HG02763 (cell line): ENCODE results near the gene ZNF609.
A peak's percentile ranks its signal among the peaks of the same experiment; 100 is the strongest.
"Not testable (repeated sequence)": the region's sequence is repeated elsewhere in the genome, so short reads cannot be mapped to it uniquely, and the experiment has no call there.

ENCODE experiments used
- ATAC-seq: cut with Tn5 transposase; IDR thresholded peaks from one replicate; pipeline ENCODE4 v1.9.1; 2021; ENCODE audit warnings: mild to moderate bottlenecking, moderate library complexity; ENCODE audit not compliant: unreplicated experiment

ZNF609 gene

DNA sequence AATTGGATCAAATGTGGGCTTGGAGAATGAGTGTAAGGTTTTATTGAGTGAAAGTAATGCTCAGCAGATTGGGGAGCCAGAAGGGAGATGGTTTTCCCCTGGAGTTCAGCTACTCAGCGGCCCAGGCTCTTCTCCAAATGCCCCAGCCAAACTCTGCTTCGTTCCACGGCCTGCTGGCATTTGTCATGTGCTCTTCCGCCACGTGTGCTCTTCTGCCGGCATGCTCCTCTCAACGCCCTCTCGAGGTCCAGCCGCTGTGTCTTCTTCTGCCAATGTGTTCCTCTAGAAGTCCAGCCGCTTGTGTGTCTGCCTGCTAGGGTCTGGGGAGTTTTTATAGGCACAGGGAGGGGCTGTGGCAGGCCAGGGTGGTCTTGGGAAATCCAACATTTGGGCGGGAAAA is 158.2 kb downstream of the ZNF609 start:
- ATAC-seq, result no peak

DNA sequence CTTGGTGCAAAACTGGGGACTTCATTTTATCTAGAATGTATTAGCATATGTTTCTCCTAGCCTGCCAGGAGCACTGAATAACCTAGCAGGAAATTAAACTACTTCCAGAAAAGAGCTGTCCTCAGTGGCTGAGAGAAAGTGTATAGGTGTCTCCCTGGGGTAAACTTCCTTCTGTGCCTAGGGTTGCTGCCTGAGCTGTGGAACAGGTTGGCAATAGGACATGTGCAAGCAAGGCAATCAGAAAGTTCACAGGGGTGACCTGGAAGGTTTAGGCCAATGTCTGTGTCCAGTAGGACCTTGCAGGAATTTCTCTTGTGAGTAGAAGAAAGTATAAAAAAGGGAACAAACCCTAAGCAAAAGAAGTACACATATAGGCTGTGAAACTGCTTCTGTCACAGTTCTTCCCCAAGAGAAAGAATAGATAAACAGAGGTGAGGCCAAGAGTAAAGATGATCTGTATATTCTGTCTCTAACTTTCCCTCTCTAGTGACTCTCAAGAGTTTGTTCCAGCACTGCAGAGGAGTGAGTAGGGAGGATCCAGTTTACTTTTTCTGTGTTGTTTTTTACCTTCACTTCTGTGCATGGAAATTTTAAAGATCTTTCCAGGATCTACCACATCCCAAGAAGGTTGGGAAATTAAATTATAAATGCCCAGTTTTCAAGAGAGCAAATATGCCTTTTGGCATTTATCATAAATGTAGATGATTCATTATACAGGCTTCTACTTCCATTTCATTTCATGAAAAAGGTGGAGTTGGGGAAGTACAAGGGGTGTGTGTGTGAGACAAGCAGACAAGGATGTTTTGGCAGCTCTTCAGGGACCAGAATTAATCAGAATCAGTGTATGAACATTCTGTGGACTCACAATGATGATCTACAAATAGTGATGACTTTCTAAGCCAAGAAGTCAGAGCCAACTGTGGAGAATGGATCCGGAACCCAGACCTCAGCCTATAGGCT is 159.8 kb downstream of the ZNF609 start:
- ATAC-seq, result no peak

DNA sequence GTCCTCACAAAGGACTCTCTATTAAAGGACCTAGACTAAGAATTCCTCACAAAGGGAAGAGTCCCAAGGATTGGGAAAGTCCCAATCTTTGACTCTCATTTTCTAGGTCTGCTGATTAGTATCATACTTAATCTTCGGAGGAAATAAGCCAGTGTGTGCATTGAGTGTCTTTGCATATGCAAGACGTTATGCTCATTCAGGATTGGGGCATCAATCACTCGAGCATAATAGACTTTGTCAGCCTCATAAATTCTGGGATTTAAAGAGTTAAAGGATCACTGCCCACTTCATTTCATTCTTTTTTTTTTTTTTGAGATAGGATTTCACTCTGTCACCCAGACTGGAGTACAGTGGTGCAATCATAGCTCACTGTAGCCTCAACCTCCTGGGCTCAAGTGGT is 160.7 kb downstream of the ZNF609 start:
- no peak for ATAC-seq

DNA sequence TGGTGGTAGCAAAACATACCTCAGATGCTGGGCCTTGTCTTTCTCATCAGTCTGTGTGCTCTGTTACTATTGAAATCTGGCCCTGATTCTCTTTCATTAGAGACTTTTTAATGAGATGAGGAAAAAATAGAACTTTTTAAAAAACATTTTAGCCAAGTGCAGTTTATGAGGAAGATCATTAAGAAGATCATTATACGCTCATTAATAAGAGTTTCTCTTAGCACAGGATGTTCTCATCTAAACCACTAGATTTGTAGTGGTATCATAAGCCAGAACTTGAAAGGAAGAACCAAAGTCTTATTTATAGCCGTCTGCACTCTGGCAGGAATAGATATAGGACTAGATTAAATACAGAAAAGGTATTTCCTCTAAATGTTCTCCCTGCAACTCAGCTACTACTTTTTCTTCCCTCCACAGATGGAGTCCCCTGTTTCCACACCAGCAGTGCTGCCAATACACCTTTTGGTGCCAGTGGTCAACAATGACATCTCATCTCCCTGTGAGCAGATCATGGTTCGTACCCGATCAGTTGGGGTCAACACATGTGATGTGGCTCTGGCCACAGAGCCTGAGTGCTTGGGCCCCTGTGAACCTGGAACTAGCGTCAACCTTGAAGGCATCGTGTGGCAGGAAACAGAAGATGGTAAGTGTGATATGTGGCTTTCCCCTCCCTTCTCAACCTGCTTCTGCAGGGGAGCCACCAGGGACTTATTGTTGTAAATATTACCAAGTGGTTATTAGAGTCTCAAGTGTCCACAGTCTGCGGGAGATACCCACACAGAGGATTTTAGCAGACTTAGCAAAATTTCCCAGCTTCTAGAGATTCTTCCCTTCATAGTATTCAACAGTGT is 162.3 kb downstream of the ZNF609 start:
- no peak for ATAC-seq

DNA sequence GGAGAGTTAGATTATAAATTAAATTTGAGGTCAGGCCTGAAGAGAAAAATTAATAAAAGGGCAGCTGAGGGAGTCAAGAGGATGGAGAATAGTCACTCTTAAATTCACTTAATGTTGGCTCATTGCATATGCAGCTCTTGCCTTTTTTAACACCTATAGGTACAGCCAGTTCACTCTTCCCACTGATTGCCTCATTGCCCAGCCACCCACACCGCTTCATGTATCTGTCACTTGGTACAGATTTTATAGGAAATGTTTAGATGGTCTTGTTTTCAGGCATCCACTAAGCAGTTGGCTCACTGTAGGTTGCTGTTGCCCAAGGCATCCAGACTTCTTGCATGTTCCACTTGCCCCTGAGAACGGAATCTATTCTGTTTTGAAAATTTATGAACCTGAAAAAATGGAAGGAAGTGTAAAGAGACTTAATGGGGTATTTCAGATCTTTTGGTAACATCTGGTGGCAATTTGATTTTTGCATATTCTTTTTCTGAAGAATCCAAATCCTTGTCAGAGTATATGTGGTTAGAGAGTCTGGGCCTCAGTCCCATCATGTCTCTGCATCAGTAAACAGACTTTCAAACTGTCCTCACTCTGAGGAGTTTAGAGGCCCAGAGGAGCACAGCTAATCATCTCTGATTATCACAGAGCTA is 163.1 kb downstream of the ZNF609 start:
- ATAC-seq, result no peak

DNA sequence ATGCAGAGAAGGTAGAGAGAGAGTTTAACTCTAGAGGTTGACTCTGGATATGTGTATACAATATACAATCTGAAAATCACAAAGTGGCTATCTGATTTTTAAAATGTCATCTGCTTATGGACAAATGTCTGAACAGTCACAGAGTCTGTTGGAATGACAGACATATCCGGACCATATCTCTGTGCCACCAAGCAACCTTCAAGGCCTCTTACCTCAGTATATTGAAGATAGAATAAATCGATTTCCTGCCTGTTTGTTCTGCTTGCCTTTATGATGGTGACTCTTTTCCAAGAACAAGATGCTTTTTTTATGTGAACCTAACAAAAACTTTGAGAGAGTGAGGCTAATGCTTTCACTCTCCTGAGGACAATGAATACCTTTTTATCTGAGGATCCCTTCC is 163.9 kb downstream of the ZNF609 start:
- no peak for ATAC-seq

DNA sequence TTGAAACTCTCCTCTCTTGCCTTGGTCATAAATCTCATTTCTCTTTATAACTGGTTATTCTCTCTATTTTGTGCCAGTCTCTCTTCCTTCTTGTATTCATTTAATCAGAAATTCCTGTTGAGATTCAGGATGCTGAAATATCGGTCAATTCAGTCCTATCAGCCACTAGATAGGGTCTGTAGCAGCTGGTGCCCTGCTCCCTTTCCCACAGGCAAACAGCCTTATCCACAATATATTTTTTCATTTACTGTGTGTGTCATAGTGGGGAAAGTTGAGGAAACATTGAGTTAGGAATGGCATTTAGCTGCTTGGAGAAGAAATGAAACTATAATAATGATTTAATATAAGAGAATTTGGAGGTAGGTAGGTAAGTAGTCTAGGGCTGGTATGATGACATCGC is 168.7 kb downstream of the ZNF609 start:
- ATAC-seq, result no peak

DNA sequence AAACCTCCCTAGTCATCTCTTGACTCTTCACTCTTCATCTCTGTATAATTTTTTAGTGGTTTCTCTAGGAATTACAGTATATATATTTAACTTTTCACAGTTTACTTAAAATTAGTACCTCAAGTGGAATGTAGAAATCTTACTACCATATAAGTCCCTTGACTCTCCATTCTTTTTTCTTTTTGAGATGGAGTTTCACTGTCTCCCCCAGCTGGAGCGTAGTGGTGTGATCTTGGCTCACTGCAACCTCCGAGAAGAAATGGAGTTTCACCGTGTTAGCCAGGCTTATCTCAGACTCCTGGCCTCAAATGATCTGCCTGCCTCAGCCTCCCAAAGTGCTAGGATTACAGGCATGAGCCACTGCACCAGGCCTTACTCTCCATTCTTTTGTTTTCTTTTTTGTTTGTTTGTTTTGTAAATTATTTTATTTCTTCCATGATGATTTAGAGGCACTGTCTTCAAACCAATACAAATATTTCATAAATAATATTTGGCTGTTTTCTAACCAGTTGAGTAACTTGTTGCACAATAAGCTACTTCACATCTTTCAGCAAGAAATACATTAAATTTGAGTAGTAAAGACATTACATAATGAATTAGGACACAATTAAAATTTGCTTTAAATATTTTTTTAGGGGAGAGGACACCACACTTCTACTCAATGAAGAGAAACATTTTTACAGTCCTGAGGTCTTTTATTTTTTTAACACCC is 170.2 kb downstream of the ZNF609 start:
- ATAC-seq, result no peak

DNA sequence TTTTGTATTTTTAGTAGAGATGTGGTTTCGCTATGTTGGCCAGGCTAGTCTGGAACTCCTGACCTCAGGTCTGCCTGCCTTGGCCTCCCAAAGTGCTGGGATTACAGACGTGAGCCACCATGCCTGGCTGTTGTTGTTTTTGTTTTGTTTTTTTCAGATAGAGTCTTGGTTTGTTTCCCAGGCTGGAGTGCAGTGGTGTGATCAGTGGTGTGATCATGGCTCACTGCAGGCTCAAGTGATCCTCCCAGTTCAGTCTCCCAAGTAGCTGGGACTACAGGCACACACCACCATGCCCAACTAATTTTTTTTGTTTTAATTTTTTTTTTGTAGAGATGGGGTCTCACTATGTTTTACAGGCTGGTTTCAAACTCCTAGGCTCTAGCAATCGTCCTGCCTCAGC is 172.3 kb downstream of the ZNF609 start:
- not testable (repeated sequence) for ATAC-seq

DNA sequence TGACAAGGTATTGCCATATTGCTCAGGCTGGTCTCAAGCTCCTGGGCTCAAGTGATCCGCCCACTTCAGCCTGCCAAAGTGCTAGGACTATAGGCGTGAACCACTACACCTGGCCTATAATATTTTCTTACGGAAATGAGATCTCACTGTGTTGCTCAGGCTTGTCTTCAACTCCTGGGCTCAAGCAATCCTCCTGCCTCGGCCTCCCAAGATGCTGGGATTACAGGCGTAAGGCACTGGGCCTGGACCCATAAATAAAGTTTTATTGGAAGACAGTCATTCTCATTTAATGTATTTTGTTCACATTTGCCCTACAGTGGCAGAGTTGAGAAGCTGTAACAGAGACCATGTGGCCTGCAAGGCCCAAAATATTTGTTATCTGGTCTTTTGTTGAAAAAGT is 173.0 kb downstream of the ZNF609 start:
- no peak for ATAC-seq

DNA sequence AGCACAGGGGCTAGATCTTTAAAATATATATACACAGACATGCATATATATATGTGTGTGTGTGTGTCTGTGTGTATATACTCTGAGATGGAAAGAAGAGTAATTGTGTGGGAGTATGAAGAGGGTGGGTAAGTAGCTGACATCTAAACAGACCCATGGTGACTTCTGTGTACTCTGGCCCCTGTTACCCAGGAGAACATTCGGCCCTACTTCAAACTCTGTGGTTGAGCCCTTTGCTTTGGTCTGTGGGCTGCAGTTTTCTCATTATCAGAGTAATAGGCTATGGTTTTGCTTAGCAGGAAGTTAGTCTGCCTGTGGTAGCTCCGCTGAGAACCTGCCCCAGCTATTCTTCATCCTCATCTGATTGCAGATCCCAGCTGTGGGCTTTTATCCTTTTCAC is 173.6 kb downstream of the ZNF609 start:
- ATAC-seq, result peak; percentile 61

DNA sequence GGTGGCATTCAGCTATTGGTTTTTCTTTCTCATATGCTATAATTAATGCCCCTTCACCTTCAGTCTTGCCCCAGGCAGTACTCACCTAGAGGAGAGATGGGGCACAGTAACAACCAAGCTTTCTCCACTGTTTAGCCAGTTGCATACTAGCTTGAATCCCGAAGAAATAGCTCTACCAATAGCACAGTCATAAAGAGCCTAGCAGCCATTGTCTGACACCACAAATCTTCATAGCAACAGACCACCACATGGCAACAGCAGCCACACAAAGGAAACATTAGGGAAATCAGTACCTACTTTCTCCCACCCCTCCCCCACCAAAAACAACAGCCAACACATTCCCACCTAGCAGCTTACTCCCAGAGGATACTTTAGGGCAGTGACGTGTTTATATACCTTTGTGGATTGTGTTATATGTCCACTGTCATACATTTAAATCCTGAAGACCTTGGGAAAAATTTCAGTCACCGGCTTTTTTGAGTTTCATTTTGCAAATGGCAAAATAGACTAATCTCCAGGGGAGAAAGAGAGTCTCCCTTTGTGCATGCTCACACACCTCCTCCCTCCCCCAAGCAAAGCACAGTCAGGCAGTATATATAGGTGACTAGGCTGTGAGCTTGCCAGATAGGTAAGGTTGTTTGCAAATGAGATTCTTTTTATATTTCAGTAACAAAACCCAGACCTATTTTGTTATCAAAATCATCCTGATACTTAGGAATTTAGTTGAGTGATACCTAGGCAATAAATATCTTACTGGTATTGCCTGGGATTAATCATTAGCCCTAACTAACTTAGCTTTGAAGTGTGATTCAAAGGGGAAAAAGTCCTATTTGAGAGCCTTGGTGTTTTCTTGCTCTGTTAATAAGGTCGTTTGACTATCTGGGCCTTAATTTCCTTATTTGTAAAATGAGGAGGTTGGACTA is 174.5 kb downstream of the ZNF609 start:
- ATAC-seq, result peak; percentile 47

DNA sequence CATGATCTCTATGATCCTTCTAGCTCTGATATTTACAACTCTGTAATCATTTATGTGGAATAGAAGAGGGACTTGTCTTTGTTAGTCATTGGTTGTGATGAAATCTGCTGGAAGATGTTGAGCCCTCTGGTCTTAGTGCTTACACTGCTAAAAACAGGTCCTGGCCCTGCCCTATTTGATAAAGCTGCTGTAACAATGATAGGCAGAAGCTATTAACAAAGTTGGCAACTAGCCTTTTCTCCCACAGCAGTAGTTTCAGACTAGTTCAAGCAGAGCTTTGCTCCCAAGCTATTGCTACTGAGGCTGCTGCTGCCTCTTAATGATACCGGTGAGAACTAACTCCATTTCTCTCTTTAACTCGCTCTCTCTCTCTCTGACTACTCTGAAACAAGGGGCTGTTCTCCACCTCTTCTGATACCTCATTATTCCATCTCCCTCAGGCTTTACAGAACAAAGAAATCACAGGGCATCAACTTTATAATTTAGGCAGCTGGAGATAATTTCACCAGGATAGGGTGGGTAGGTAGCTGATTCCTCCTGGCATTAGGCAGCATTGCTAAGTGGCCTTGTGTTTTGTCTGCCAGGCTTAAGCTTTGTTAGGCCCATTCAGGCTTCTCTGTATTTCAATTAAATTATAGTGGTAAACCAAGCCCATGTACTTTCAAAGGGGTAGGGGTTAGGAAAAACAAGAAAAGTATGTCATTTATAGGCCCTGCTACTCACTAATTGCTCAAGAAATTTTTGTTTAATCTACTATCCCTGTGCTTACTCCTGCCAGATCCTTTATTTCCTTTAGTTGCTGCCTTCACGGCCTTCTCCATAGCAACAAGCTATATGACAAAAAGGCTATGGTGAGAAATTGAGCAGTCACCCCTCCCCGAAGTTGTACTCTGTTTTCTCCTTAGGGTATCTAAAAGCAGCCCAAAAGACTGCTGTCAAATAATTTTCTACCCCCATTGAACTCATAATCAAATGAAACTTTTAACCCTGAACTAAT is 175.4 kb downstream of the ZNF609 start:
- ATAC-seq, result no peak

DNA sequence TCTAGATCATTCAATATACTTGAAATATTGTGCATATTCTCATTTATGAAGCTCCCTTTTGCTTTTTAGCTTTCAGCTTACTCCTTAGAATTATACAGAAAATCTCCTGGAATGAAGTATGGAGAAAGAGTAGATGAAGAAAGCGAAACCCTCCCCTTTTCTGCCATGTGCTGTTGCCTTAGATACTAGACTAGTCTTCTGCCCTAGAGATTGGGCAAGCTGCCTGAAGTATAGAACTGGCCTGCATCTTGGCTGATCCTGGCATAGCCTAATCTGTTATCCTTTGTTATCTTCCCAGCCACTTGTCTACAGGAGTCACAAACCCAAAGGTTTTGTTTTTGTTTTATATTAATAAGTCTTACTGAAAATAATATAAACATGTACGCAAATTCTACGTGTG is 176.2 kb downstream of the ZNF609 start:
- no peak for ATAC-seq

DNA sequence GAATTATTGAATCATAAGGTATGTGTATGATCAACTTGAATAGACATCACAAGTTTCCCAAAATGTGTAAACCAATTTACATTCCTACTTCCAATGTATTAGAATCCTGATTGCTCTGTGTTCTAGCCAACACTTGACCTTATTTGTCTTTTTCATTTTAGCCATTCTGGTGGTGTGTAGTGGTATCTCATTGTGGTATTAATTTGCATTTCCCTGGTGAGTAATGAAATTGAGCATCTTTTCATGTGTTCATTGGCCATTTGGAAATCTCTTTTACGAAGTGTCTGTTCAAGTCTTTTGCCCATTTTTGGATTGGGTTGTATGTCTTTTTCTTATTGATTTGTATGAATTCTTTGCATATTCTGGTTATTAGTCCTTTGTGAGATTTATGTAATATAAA is 177.0 kb downstream of the ZNF609 start:
- ATAC-seq, result no peak

DNA sequence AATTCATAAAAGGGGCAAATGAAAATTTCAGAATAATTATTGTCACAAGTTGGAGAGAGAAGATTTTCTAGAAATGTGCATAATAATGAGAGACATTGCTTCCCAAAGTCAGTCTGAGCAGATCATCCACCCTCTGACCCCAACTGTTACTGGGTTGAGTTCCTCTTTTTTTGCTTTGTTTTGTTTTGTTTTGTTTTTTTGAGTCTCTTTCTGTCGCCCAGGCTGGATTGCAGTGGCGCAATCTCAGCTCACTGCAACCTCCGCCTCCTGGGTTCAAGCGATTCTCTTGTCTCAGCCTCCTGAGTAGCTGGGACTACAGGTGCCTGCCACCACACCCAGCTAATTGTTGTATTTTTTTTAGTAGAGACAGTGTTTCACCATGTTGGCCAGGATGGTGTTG is 179.4 kb downstream of the ZNF609 start:
- ATAC-seq, result not testable (repeated sequence)

DNA sequence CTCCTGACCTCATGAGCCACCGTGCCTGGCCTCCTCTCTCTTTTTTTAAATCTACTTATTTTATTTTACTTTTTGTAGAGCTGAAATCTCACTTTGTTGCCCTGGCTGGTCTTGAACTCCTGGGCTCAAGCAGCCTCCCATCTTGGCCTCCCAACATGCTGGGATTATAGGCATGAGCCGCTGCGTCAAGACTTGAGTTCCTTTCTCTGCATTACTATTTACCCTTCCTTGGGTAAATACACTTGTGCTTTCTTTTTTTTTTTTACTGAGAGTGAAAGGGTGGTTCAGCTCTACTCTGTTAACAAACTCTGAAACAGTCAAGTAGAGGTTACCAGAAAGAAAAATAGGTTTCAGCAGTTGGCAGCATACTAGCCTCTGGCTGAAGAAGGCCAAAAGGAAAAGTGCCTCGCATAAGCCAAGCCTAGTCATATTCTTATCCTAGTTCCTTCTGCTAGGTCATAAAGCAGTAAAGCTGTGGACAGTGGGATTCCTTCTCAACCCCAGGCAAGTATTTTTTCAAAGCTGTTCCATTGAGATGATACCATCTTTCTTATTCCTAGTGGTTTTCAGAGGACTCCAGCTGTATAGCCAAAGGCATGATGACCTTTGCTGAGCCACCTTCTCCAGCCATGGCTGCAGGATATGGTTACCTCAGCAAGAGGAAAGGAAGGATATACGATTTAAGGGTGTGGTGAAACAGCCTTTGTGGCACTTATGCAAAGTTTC is 179.9 kb downstream of the ZNF609 start:
- no peak for ATAC-seq

DNA sequence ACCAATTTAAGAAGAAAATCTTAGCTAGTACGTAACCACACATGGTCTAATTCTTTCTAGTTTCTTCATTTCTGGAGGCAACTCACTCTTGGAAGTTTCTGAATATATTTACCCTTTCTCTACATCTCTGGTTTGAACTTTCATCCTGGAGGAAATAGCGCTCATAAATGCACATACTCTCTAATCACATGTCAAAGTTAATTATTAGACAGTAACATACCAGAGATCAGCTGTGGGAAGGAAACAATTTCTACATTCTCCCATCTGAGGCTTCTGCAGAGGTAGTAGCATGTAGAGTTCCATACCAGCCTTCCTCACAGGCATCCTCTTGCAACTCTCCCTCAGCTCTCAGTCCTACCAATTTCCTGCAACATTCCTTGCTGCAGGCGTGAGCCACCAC is 182.5 kb downstream of the ZNF609 start:
- no peak for ATAC-seq
